GM12873 (cell line): ENCODE measurements around the gene ARTN.
A peak's percentile ranks its signal among the peaks of the same experiment; 100 is the strongest.

ENCODE experiments used
- CTCF ChIP-seq: IDR thresholded peaks from 2 replicates; pipeline ENCODE4 v1.5.1; 2012; ENCODE audit warnings: low read depth, mild to moderate bottlenecking, moderate library complexity, low read length, control low read depth; ENCODE audit not compliant: insufficient read depth; ENCODE audit errors: missing control alignments

The ARTN gene

GRCh38 chr1:43944860-43945259, 11.3 kb downstream of the ARTN start:
- TF ChIP-seq CTCF = no peak

- no peak for TF ChIP-seq CTCF
Observed at GRCh38 chr1:43945674-43946235, 12.2 kb downstream of the ARTN start.

GRCh38 chr1:43946236-43947060, 12.8 kb downstream of the ARTN start, which contains the start of gene IPO13:
IPO13 (plus strand) TSS chr1:43946950; CDS start chr1:43947601, 651 bp downstream.
- peak; percentile 75 for TF ChIP-seq CTCF

- TF ChIP-seq CTCF = no peak
Observed at GRCh38 chr1:43947061-43947873, 13.7 kb downstream of the ARTN start.

- no peak for TF ChIP-seq CTCF
Observed at GRCh38 chr1:43947874-43948437, 14.4 kb downstream of the ARTN start.

GRCh38 chr1:43949678-43950077, 16.1 kb downstream of the ARTN start:
- no peak for TF ChIP-seq CTCF
